ENCODE results near the gene ARHGEF38. TPM values are rescaled to one million over a fixed set of nuclear protein-coding genes. Genes with fewer than 3 reads are reported as not detected.

Gene ARHGEF38
- total and polyA plus RNA-seq, 5 donors from 2014 or later, result 0.24 to 0.33 TPM; not detected in 3

DNA sequence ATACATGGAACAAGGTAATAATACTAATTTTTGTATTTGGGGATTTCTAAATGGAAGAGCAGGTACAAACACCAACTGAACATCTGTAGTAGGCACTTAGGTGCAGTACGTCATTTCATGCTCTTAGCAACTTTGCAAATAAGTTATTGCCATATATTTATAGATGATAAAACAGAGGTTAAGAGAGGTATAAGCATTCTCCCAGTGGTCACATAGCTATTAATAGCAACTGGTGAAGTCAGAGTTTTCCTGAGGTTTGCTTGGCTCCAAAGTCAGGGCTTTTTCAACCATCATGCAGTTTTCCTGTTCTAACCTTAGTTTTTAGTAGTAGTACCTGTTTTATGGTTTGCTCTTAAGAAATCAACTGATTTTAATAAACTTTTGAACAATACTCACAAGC lies 10.9 kb downstream of the ARHGEF38 start:
- no peak overlapping the region for H3K27ac ChIP-seq (ENCODE audit: insufficient read depth, low read length, poor library complexity, severe bottlenecking)
- no peaks in the 10 kb centered on the region for H3K36me3 Mint-ChIP-seq
- H3K9me3 ChIP-seq (ENCODE audit: control insufficient read depth in 2 of 2, low read length in 2 of 2), result no peaks in the 10 kb centered on the region
- no peak overlapping the region for H3K27ac Mint-ChIP-seq
- DNase-seq (no peak), ATAC-seq (ENCODE audit: low read depth in 2 of 2) (no peak)
- H3K9me3 Mint-ChIP-seq, result no peaks in the 10 kb centered on the region
- no peaks in the 10 kb centered on the region for H3K36me3 ChIP-seq (ENCODE audit: control insufficient read depth, insufficient read depth, low read length)
- H3K27me3 ChIP-seq (ENCODE audit: control insufficient read depth, insufficient read depth, low read length), result peaks cover 2% of the 10 kb centered on the region
- H3K4me1 ChIP-seq (ENCODE audit: control insufficient read depth, insufficient read depth, low read length, poor library complexity, severe bottlenecking), result no peaks in the 10 kb centered on the region
- no peak overlapping the region for H3K4me3 Mint-ChIP-seq
- H3K4me3 ChIP-seq (ENCODE audit: low read depth, low read length), result no peak overlapping the region
- H3K27me3 Mint-ChIP-seq, result peaks cover 7% of the 10 kb centered on the region
- H3K4me1 Mint-ChIP-seq, result no peaks in the 10 kb centered on the region

DNA sequence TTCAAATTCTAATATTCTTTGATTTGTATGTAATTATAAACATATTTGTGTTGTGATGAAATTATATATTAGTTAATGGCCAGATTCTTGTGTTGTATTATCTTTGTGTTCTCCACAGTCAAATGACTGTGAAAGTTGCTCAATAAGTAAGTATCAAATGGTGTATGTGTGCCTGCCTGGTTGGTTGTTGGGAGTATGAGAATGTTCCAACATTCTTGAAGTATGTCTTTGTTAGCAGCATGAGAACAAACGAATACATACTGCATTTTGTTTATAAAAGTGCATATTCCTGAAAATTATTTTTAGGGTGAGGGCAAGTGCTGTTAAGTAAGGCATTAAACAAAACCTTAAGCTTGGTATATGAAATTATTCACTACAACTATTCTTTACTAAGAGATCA lies 16.2 kb downstream of the ARHGEF38 start:
- Histone ChIP-seq H3K9me3 (ENCODE audit: control insufficient read depth in 2 of 2, low read length in 2 of 2) (no peaks in the 10 kb centered on the region), H3K36me3 (ENCODE audit: control insufficient read depth, insufficient read depth, low read length) (no peaks in the 10 kb centered on the region), H3K4me1 (ENCODE audit: control insufficient read depth, insufficient read depth, low read length, poor library complexity, severe bottlenecking) (no peaks in the 10 kb centered on the region), H3K27me3 (ENCODE audit: control insufficient read depth, insufficient read depth, low read length) (no peaks in the 10 kb centered on the region), H3K4me3 (ENCODE audit: low read depth, low read length) (no peak overlapping the region), H3K27ac (ENCODE audit: insufficient read depth, low read length, poor library complexity, severe bottlenecking) (no peak overlapping the region)
- Mint-ChIP-seq H3K36me3 (no peaks in the 10 kb centered on the region), H3K9me3 (no peaks in the 10 kb centered on the region), H3K27me3 (peaks cover 4% of the 10 kb centered on the region), H3K27ac (no peak overlapping the region), H3K4me3 (no peak overlapping the region), H3K4me1 (no peaks in the 10 kb centered on the region)
- ATAC-seq (ENCODE audit: low read depth in 2 of 2), result no peak
- no peak for DNase-seq

DNA sequence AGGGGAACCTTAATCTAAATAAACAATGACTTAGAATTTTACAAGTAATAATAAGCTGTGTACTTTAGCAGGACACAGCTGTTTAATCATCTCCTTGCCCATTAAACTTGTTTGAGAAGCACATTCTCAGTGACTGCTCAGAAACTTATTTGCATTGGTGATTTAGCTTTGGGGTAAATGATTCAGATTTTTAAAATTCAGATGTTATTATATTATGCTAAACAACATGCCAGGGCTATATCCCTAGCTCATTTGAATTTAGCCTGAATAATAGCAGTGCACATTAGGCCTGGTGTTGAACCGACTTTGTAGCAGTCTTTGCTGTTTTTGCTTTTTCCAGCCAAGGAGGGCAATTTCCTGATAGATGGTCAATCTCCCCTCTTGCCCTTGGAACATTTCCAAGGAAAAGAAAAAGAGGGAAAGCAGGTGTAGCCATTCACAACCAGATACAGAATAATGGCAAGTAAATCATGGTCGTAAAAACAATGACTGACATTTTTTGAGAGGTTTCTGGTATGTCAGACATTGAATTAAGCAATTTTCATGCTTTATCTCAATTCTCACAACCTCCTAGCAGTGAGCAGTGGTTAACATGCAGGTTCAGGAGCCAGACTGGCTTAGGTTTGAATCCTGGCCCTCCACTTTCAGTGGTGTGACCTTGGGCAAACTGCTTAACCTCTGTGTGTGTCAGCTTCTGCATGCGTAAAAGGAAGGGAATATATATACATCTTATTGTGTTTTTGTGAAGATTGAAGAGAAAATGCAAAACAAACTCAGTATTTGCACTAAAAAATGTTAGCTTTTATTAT lies 16.8 kb downstream of the ARHGEF38 start:
- Mint-ChIP-seq H3K4me3 (no peak overlapping the region), H3K27ac (no peak overlapping the region)
- no peaks in the 10 kb centered on the region for H3K27me3 ChIP-seq (ENCODE audit: control insufficient read depth, insufficient read depth, low read length)

DNA sequence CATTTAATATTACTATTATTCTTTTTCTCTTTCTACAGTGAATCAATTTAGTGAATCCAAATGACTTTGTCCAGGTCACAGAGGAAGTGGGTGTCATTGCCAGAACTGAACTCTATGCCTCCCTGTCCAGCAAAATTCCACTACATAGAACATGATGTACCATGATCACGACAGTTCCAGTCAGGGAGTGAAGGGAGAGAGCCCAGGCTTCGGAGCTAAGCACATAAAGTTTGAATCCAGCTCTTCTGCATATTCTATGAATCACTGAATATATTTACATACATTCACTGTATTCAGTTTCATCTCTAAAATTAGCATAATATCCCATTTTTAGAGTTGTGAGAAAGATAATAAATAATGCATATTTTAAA lies 17.4 kb downstream of the ARHGEF38 start:
- Mint-ChIP-seq H3K4me1 (no peaks in the 10 kb centered on the region), H3K36me3 (no peaks in the 10 kb centered on the region), H3K27me3 (peaks cover 4% of the 10 kb centered on the region), H3K4me3 (no peak overlapping the region), H3K27ac (no peak overlapping the region), H3K9me3 (no peaks in the 10 kb centered on the region)
- no peaks in the 10 kb centered on the region for H3K9me3 ChIP-seq (ENCODE audit: control insufficient read depth in 2 of 2, low read length in 2 of 2)
- no peaks in the 10 kb centered on the region for H3K4me1 ChIP-seq (ENCODE audit: control insufficient read depth, insufficient read depth, low read length, poor library complexity, severe bottlenecking)
- H3K36me3 ChIP-seq (ENCODE audit: control insufficient read depth, insufficient read depth, low read length), result no peaks in the 10 kb centered on the region
- H3K4me3 ChIP-seq (ENCODE audit: low read depth, low read length), result no peak overlapping the region
- DNase-seq (no peak), ATAC-seq (ENCODE audit: low read depth in 2 of 2) (no peak)
- H3K27me3 ChIP-seq (ENCODE audit: control insufficient read depth, insufficient read depth, low read length), result no peaks in the 10 kb centered on the region
- no peak overlapping the region for H3K27ac ChIP-seq (ENCODE audit: insufficient read depth, low read length, poor library complexity, severe bottlenecking)

More for the DNA sequence above, 16.8 kb downstream of the ARHGEF38 start:
- ATAC-seq (ENCODE audit: low read depth in 2 of 2) (no peak), DNase-seq (no peak)
- Histone ChIP-seq H3K4me1 (ENCODE audit: control insufficient read depth, insufficient read depth, low read length, poor library complexity, severe bottlenecking) (no peaks in the 10 kb centered on the region), H3K36me3 (ENCODE audit: control insufficient read depth, insufficient read depth, low read length) (no peaks in the 10 kb centered on the region), H3K9me3 (ENCODE audit: control insufficient read depth in 2 of 2, low read length in 2 of 2) (no peaks in the 10 kb centered on the region), H3K27ac (ENCODE audit: insufficient read depth, low read length, poor library complexity, severe bottlenecking) (no peak overlapping the region), H3K4me3 (ENCODE audit: low read depth, low read length) (no peak overlapping the region)
- Mint-ChIP-seq H3K36me3 (no peaks in the 10 kb centered on the region), H3K27me3 (peaks cover 4% of the 10 kb centered on the region), H3K9me3 (no peaks in the 10 kb centered on the region), H3K4me1 (no peaks in the 10 kb centered on the region)

DNA sequence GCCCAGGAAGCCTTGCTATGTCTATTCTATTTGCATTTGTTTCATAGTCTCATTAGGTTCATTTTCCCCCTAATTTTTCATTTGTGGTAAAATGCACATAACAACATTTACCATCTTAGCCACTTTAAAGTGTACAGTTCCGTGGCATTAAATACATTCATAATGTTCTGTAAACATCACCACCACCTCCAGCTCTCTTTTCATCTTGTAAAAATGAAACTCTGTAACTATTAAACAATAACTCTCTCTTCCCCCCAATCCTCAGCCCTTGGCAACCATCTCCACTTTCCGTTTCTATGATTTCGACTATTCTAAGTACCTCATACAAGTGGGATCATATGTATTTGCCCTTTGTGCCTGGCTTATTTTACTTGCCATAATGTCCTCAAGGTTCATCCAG lies 19.9 kb downstream of the ARHGEF38 start:
- Histone ChIP-seq H3K4me3 (ENCODE audit: low read depth, low read length) (no peak overlapping the region), H3K9me3 (ENCODE audit: control insufficient read depth in 2 of 2, low read length in 2 of 2) (no peaks in the 10 kb centered on the region)
- no peak overlapping the region for H3K27ac Mint-ChIP-seq

DNA sequence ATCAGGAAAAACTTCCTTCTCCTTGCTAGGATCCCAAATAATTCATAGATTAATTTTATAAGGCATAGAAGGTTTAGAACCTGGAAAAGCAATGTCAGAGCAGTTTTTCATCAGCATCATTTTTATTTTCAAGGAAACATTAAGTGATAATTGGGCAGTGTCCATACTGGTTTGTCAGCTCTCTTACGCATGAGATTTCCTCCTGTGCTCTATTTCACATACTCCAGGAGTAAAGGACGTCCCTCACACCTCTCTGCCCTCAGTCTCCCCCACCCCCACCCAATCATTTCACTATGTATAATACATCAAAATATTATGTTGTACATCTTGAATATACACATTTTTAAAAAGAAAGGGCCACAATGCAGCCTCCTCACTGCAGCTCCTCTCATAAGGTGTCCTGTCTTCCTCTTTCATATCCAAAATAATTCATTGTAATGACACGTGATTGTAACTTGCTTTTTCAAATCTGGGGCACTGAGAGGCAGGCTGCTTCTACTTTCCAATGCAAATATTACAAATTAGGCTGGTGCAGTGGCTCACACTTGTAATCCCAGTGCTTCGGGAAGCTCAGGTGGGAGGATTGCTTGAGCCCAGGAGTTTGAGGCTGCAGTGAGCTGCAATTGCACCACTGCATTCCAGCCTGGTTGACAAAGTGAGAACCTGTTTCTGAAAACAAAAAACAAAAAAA lies 34.4 kb downstream of the ARHGEF38 start:
- peaks cover 6% of the 10 kb centered on the region for H3K27me3 ChIP-seq (ENCODE audit: control insufficient read depth, insufficient read depth, low read length)
- H3K36me3 ChIP-seq (ENCODE audit: control insufficient read depth, insufficient read depth, low read length), result no peaks in the 10 kb centered on the region
- no peaks in the 10 kb centered on the region for H3K9me3 ChIP-seq (ENCODE audit: control insufficient read depth in 2 of 2, low read length in 2 of 2)
- H3K4me1 ChIP-seq (ENCODE audit: control insufficient read depth, insufficient read depth, low read length, poor library complexity, severe bottlenecking), result no peaks in the 10 kb centered on the region
- Mint-ChIP-seq H3K9me3 (no peaks in the 10 kb centered on the region), H3K36me3 (no peaks in the 10 kb centered on the region), H3K27me3 (peaks cover 13% of the 10 kb centered on the region), H3K4me1 (no peaks in the 10 kb centered on the region), H3K27ac (no peak overlapping the region), H3K4me3 (no peak overlapping the region)
- ATAC-seq (ENCODE audit: low read depth in 2 of 2), result no peak
- no peak overlapping the region for H3K4me3 ChIP-seq (ENCODE audit: low read depth, low read length)
- H3K27ac ChIP-seq (ENCODE audit: insufficient read depth, low read length, poor library complexity, severe bottlenecking), result no peak overlapping the region
- DNase-seq, result no peak

More for the DNA sequence above, 19.9 kb downstream of the ARHGEF38 start:
- H3K36me3 Mint-ChIP-seq, result no peaks in the 10 kb centered on the region
- H3K27me3 ChIP-seq (ENCODE audit: control insufficient read depth, insufficient read depth, low read length), result peaks cover 1% of the 10 kb centered on the region
- H3K4me3 Mint-ChIP-seq, result no peak overlapping the region
- DNase-seq (no peak), ATAC-seq (ENCODE audit: low read depth in 2 of 2) (no peak)
- H3K4me1 Mint-ChIP-seq, result no peaks in the 10 kb centered on the region
- no peaks in the 10 kb centered on the region for H3K27me3 Mint-ChIP-seq
- H3K27ac ChIP-seq (ENCODE audit: insufficient read depth, low read length, poor library complexity, severe bottlenecking), result no peak overlapping the region
- no peaks in the 10 kb centered on the region for H3K36me3 ChIP-seq (ENCODE audit: control insufficient read depth, insufficient read depth, low read length)
- H3K4me1 ChIP-seq (ENCODE audit: control insufficient read depth, insufficient read depth, low read length, poor library complexity, severe bottlenecking), result no peaks in the 10 kb centered on the region
- peaks cover 0 to 5% (median 0%) of the 10 kb centered on the region in 7 donors for H3K9me3 Mint-ChIP-seq

DNA sequence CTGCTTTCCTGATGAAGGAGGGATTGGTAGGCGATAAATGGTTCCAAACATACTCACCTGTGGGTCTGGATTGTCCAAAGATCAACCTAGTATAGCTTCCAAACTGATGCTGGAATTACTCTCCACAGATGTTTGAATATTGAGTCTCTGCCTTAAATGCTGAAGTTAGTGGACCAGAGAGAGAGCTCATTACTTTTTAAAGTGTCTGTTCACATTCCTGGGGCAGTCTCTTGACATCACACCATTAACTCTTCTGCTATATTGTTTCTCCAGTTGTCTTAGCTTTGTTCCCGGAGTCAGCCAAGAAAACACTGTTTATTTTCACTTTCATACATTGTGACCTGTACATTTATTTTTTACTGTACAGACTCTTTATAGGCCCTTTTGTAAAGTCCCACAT lies 35.4 kb downstream of the ARHGEF38 start:
- H3K9me3 ChIP-seq (ENCODE audit: control insufficient read depth in 2 of 2, low read length in 2 of 2), result no peaks in the 10 kb centered on the region
- peaks cover 6% of the 10 kb centered on the region for H3K27me3 ChIP-seq (ENCODE audit: control insufficient read depth, insufficient read depth, low read length)
- no peak overlapping the region for H3K4me3 Mint-ChIP-seq
- H3K4me3 ChIP-seq (ENCODE audit: low read depth, low read length), result no peak overlapping the region
- H3K27ac Mint-ChIP-seq, result no peak overlapping the region
- peaks cover 13% of the 10 kb centered on the region for H3K27me3 Mint-ChIP-seq
- H3K4me1 ChIP-seq (ENCODE audit: control insufficient read depth, insufficient read depth, low read length, poor library complexity, severe bottlenecking), result no peaks in the 10 kb centered on the region
- ATAC-seq (ENCODE audit: low read depth in 2 of 2) (no peak), DNase-seq (no peak)
- H3K4me1 Mint-ChIP-seq, result no peaks in the 10 kb centered on the region
- H3K36me3 ChIP-seq (ENCODE audit: control insufficient read depth, insufficient read depth, low read length), result no peaks in the 10 kb centered on the region
- peaks cover 0 to 1% (median 0%) of the 10 kb centered on the region in 7 donors for H3K9me3 Mint-ChIP-seq
- no peak overlapping the region for H3K27ac ChIP-seq (ENCODE audit: insufficient read depth, low read length, poor library complexity, severe bottlenecking)
- H3K36me3 Mint-ChIP-seq, result no peaks in the 10 kb centered on the region

DNA sequence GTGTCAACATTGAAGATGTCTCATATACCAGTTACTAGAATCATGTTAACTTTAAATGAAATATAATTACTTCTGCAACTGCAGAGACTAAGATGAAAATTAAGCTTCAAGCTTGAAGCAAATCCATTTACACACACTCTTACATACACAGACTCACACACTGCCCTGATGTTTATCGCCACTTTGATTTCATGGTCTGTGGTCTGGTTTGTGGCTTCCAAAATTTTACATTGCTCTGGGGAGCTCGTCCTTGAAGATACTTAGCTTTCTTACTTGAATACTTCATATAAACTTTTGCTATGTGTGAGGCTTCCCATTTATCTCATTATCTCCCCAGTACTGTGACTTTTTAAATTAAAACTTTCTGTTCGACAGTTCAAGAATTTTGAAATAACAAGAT lies 35.8 kb downstream of the ARHGEF38 start:
- Mint-ChIP-seq H3K27me3 (peaks cover 13% of the 10 kb centered on the region), H3K27ac (no peak overlapping the region), H3K36me3 (no peaks in the 10 kb centered on the region), H3K4me1 (no peaks in the 10 kb centered on the region), H3K9me3 (peaks cover 0 to 1% (median 0%) of the 10 kb centered on the region in 7 donors), H3K4me3 (no peak overlapping the region)
- no peaks in the 10 kb centered on the region for H3K9me3 ChIP-seq (ENCODE audit: control insufficient read depth in 2 of 2, low read length in 2 of 2)
- H3K4me1 ChIP-seq (ENCODE audit: control insufficient read depth, insufficient read depth, low read length, poor library complexity, severe bottlenecking), result no peaks in the 10 kb centered on the region
- peaks cover 5% of the 10 kb centered on the region for H3K27me3 ChIP-seq (ENCODE audit: control insufficient read depth, insufficient read depth, low read length)
- no peak overlapping the region for H3K4me3 ChIP-seq (ENCODE audit: low read depth, low read length)
- ATAC-seq (ENCODE audit: low read depth in 2 of 2) (no peak), DNase-seq (no peak)
- H3K27ac ChIP-seq (ENCODE audit: insufficient read depth, low read length, poor library complexity, severe bottlenecking), result no peak overlapping the region
- H3K36me3 ChIP-seq (ENCODE audit: control insufficient read depth, insufficient read depth, low read length), result no peaks in the 10 kb centered on the region

Measured in CD4-positive, CD25-positive, alpha-beta regulatory T cell (primary cell).